Stomach (tissue), 4 donors: ENCODE data around the gene PRICKLE2.

Source experiments
- POLR2A ChIP-seq, 4 donors: fragments of 450-650 bp; IDR thresholded peaks; one replicate each; pipeline ENCODE4 v1.6.1; 2016; ENCODE audit warnings: antibody characterized with exemption in 4 of 4, control low read depth in 2 of 4, mild to moderate bottlenecking in 1 of 4, moderate library complexity in 1 of 4
- TF ChIP-seq, protein P1 (sequence below), 7 experiments: fragments of 450-650 bp in 4 of 7; fragments of 200-600 bp in 3 of 7; sonication (generic) in 3 of 7; IDR thresholded peaks; one replicate each; pipeline ENCODE4 v1.5.1; 2016 to 2019; ENCODE audit warnings: antibody characterized with exemption in 7 of 7, control low read depth in 2 of 7, mild to moderate bottlenecking in 1 of 7

DNA sequence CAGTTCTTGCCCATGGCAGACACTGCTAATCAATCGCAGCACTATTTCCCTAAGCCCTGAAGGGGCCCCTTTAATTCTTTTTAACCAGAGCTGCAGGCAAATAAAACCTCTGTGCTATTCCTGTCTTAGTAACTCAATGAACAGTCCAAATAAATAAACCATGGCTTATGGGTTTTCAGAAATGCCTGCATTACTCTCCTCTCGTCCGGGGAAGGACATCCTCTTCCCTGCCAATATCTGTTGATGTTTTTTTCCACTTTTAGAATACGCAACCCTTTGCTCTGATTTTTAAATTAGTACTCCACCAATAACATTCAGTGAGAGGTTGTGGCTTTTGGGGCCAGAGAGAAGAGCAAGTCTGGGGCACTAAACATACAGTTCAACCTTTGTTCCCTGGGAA lies 35.2 kb upstream of the PRICKLE2 start:
- no peak for TF ChIP-seq POLR2A (IDR thresholded peaks at IDR 0.05)
- TF ChIP-seq, protein P1, sequence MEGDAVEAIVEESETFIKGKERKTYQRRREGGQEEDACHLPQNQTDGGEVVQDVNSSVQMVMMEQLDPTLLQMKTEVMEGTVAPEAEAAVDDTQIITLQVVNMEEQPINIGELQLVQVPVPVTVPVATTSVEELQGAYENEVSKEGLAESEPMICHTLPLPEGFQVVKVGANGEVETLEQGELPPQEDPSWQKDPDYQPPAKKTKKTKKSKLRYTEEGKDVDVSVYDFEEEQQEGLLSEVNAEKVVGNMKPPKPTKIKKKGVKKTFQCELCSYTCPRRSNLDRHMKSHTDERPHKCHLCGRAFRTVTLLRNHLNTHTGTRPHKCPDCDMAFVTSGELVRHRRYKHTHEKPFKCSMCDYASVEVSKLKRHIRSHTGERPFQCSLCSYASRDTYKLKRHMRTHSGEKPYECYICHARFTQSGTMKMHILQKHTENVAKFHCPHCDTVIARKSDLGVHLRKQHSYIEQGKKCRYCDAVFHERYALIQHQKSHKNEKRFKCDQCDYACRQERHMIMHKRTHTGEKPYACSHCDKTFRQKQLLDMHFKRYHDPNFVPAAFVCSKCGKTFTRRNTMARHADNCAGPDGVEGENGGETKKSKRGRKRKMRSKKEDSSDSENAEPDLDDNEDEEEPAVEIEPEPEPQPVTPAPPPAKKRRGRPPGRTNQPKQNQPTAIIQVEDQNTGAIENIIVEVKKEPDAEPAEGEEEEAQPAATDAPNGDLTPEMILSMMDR (IDR thresholded peaks at IDR 0.05): no peak
